Smooth muscle cell (in vitro differentiated cells): ENCODE data around the gene ITGAD. TPM values are rescaled to one million over a fixed set of nuclear protein-coding genes. Genes with fewer than 3 reads are reported as not detected.

Experiments used
- DNase-seq: peaks from one replicate; lab custom pipeline; 2025; ENCODE audit not compliant: unreplicated experiment; lab: John Stamatoyannopoulos, UW
- H2AFZ ChIP-seq: fragments of 200-600 bp; sonication (generic); 2 replicates; pipeline ENCODE4 v1.6.0; 2016; ENCODE audit warnings: antibody characterized with exemption, low read depth, mild to moderate bottlenecking
- H3F3A ChIP-seq: fragments of 200-600 bp; sonication (generic); 2 replicates; pipeline ENCODE4 v1.6.0; 2017; ENCODE audit warnings: antibody characterized with exemption, low read depth
- H3K27ac ChIP-seq: fragments of 200-600 bp; sonication (generic); 2 replicates; pipeline ENCODE4 v1.5.1; 2016; ENCODE audit warnings: low read depth, mild to moderate bottlenecking
- H3K27me3 ChIP-seq: fragments of 200-600 bp; sonication (generic); 2 replicates; pipeline ENCODE4 v1.6.1; 2016; ENCODE audit warnings: low read depth, mild to moderate bottlenecking
- H3K36me3 ChIP-seq: fragments of 200-600 bp; sonication (generic); 2 replicates; pipeline ENCODE4 v1.5.1; 2016; ENCODE audit warnings: low read depth
- H3K4me1 ChIP-seq: fragments of 200-600 bp; sonication (generic); 2 replicates; pipeline ENCODE4 v1.5.1; 2016; ENCODE audit warnings: low read depth
- H3K4me2 ChIP-seq: fragments of 200-600 bp; sonication (generic); 2 replicates; pipeline ENCODE4 v1.6.0; 2016; ENCODE audit warnings: mild to moderate bottlenecking
- H3K4me3 ChIP-seq: fragments of 200-600 bp; sonication (generic); 2 replicates; pipeline ENCODE4 v1.5.1; 2016; ENCODE audit warnings: mild to moderate bottlenecking
- H3K79me2 ChIP-seq: fragments of 200-600 bp; sonication (generic); 2 replicates; pipeline ENCODE4 v1.6.0; 2016; ENCODE audit warnings: low read depth, mild to moderate bottlenecking
- H3K9ac ChIP-seq: fragments of 200-600 bp; sonication (generic); 2 replicates; pipeline ENCODE4 v1.6.0; 2016; ENCODE audit warnings: low read depth
- H3K9me3 ChIP-seq: fragments of 200-600 bp; sonication (generic); replicated peaks from 2 replicates; pipeline ENCODE4 v1.5.1; 2016; ENCODE audit warnings: low read depth
- H4K20me1 ChIP-seq: fragments of 200-600 bp; sonication (generic); 2 replicates; pipeline ENCODE4 v1.6.0; 2016; ENCODE audit warnings: low read depth
- WGBS: methylation state at CpG from one replicate; pipeline ENCODE4 v1.1.7; 2016; ENCODE audit warnings: low lambda C conversion rate; 5-methylcytosine and 5-hydroxymethylcytosine counted together
- polyA plus RNA-seq: library from polyadenylated mRNA; unstranded; fragments of >200 nt; fragmentation: Nextera tagmentation; extraction: Ambion mirVana; gene quantifications from 2 replicates; pipeline ENCODE4 v1.2.1, GENCODE V29; 2016
- total RNA-seq: library from RNA; depleted of rRNA; stranded (reverse); fragments of >200 nt; gene quantifications from 2 replicates; pipeline ENCODE4 v1.2.3, GENCODE V29; 2014
- TF ChIP-seq, protein P1 (sequence below): fragments of 200-600 bp; sonication (generic); IDR thresholded peaks from 2 replicates; pipeline ENCODE4 v1.5.1; 2017; ENCODE audit warnings: borderline replicate concordance, mild to moderate bottlenecking, antibody characterized with exemption; ENCODE audit not compliant: insufficient read depth, poor library complexity, severe bottlenecking

Gene ITGAD
- total and polyA plus RNA-seq, 2 experiments from 2014 or later = not detected

- peaks cover 7% of the 10 kb centered on the region for H3F3A ChIP-seq
- no peak for DNase-seq
- peak overlapping the region; percentile 93 for H3K4me2 ChIP-seq
- H3K27ac ChIP-seq = peak overlapping the region; percentile 91
- H3K36me3 ChIP-seq = no peaks in the 10 kb centered on the region
- H2AFZ ChIP-seq = no peak overlapping the region
- no peaks in the 10 kb centered on the region for H3K27me3 ChIP-seq
- H3K9ac ChIP-seq = peak overlapping the region; percentile 79
- WGBS = 56% methylated on average over 8 of the region's 8 CpGs
- peak overlapping the region; percentile 63 for H3K4me3 ChIP-seq
- peaks cover 25% of the 10 kb centered on the region for H4K20me1 ChIP-seq
- H3K4me1 ChIP-seq = no peaks in the 10 kb centered on the region
- TF ChIP-seq, protein P1, sequence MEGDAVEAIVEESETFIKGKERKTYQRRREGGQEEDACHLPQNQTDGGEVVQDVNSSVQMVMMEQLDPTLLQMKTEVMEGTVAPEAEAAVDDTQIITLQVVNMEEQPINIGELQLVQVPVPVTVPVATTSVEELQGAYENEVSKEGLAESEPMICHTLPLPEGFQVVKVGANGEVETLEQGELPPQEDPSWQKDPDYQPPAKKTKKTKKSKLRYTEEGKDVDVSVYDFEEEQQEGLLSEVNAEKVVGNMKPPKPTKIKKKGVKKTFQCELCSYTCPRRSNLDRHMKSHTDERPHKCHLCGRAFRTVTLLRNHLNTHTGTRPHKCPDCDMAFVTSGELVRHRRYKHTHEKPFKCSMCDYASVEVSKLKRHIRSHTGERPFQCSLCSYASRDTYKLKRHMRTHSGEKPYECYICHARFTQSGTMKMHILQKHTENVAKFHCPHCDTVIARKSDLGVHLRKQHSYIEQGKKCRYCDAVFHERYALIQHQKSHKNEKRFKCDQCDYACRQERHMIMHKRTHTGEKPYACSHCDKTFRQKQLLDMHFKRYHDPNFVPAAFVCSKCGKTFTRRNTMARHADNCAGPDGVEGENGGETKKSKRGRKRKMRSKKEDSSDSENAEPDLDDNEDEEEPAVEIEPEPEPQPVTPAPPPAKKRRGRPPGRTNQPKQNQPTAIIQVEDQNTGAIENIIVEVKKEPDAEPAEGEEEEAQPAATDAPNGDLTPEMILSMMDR = peak; percentile 62
- peaks cover 25% of the 10 kb centered on the region for H3K79me2 ChIP-seq
- H3K9me3 ChIP-seq = no peaks in the 10 kb centered on the region
Measured at GRCh38 chr16:31460582-31461002, 67.5 kb downstream of the ITGAD start.

DNA sequence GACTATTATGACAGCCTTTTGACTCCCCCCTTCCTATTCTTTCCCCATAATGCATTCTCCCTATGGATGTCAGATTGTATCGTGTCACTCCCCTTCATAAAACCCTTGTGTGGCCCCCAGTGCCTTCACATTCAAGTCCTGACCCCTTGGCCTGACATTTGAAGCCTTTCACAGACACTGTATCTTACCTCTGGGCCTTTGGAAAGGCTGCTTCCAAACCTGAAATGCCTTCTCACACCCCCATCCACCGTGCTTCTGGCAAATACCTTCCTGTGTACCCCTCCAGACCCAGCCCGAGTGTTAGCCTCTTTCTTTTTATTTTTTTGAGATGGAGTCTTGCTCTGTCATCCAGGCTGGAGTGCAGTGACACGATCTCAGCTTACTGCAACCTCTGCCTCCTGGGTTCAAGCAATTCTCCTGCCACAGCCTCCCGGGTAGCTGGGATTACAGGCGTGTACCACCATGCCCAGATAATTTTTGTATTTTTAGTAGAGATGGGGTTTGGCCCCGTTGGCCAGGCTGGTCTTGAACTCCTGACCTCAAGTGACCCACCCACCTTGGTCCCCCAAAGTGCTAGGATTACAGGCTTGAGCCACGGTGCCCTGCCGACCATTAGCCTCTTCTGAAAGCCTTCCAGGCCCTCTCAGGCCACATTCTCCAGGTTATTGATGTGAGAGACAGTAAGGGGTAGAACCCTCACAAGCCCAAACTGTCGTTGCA, 68.2 kb downstream of the ITGAD start:
- 90% methylated on average over 10 of the region's 10 CpGs for WGBS
- no peak overlapping the region for H3K4me3 ChIP-seq
- H3K4me1 ChIP-seq = no peaks in the 10 kb centered on the region
- H4K20me1 ChIP-seq = peaks cover 20% of the 10 kb centered on the region
- no peaks in the 10 kb centered on the region for H3K9me3 ChIP-seq
- H3K9ac ChIP-seq = no peak overlapping the region
- H2AFZ ChIP-seq = no peak overlapping the region
- peaks cover 20% of the 10 kb centered on the region for H3K79me2 ChIP-seq
- peaks cover 7% of the 10 kb centered on the region for H3F3A ChIP-seq
- H3K4me2 ChIP-seq = peak overlapping the region; percentile 93
- H3K36me3 ChIP-seq = no peaks in the 10 kb centered on the region
- DNase-seq = no peak
- H3K27me3 ChIP-seq = no peaks in the 10 kb centered on the region
- TF ChIP-seq, protein P1 = no peak
- peak overlapping the region; percentile 91 for H3K27ac ChIP-seq

DNA sequence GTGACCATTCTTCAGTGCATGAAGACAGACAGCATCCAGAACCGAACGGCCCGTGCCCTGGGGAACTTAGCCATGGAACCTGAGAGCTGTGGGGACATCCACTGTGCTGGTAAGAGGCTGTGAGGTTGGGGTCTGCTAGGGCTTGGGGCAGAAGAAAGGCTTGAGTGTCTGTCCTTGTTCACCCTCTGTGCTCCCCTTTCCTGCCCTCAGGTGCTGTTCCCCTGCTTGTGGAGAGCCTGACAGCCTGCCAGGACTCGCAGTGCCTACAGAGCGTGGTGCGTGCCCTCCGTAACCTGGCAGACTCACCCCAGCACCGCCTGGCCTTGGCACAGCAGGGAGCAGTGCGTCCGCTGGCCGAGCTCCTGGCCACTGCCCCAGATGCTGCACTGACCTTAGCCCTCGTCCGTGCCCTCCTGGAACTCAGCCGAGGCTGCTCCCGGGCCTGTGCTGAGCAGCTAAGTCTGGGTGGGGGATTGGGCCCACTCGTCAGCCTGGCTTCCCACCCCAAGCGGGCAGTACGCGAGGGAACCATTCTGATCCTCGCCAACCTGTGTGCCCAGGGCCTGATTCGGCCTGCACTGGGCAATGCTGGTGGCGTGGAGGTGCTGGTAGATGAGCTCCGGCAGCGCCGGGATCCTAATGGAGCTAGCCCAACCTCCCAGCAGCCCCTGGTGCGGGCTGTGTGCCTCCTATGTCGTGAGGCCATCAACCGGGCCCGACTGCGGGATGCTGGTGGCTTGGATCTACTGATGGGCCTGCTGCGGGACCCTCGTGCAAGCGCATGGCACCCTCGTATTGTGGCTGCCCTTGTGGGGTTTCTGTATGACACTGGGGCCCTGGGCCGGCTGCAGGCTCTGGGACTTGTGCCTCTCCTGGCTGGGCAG, 69.0 kb downstream of the ITGAD start:
- Histone ChIP-seq H3K79me2 (peaks cover 12% of the 10 kb centered on the region), H3K9ac (no peak overlapping the region), H3K27me3 (no peaks in the 10 kb centered on the region), H3K4me3 (no peak overlapping the region), H3K9me3 (no peaks in the 10 kb centered on the region), H3K27ac (no peak overlapping the region), H4K20me1 (peaks cover 12% of the 10 kb centered on the region), H3F3A (peaks cover 7% of the 10 kb centered on the region), H3K4me2 (no peak overlapping the region), H2AFZ (no peak overlapping the region), H3K36me3 (no peaks in the 10 kb centered on the region), H3K4me1 (no peaks in the 10 kb centered on the region)
- DNase-seq = no peak
- 98% methylated on average over 35 of the region's 35 CpGs for WGBS
- TF ChIP-seq, protein P1 = no peak
